GM12865 (cell line): ENCODE data around the gene AGRP.

ENCODE experiments used
- DNase-seq: peaks from one replicate; pipeline ENCODE4 v3.0.0; 2010; ENCODE audit warnings: low read depth
- H3K4me3 ChIP-seq: 2 replicates; pipeline ENCODE4 v1.5.1; 2011; ENCODE audit warnings: mild to moderate bottlenecking, low read depth, low read length, control low read depth
- TF ChIP-seq, protein P1 (sequence below): IDR thresholded peaks from 2 replicates; pipeline ENCODE4 v1.5.1; 2011; ENCODE audit warnings: low read length, control low read depth, low read depth, inconsistent platforms; ENCODE audit not compliant: insufficient read depth; ENCODE audit errors: missing control alignments

AGRP gene, protein sequence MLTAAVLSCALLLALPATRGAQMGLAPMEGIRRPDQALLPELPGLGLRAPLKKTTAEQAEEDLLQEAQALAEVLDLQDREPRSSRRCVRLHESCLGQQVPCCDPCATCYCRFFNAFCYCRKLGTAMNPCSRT

DNA sequence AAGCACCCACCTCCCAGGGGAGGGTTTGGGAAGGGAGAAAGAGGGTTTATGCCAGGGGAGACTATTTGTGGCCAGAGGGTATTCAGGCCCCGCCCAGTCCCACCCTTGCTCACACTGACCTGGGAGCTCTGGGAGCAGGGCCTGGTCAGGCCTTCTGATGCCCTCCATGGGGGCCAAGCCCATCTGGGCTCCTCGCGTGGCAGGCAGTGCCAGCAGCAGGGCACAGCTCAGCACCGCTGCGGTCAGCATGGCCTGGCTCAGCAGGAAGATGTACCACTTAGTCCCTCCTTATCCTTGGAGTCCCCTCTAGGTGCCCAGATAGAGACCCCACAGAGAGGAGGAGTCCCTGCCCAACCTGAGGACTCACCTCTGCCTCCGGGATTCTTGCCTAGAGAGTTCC, at the start of gene AGRP:
Gene AGRP (minus strand): TSS at position 398 of the 400 bp plus-strand sequence. CDS start 149 bp downstream, at position 249.
- peak within 1 kb of the TSS; percentile 92 for H3K4me3 ChIP-seq
- TF ChIP-seq, protein P1, sequence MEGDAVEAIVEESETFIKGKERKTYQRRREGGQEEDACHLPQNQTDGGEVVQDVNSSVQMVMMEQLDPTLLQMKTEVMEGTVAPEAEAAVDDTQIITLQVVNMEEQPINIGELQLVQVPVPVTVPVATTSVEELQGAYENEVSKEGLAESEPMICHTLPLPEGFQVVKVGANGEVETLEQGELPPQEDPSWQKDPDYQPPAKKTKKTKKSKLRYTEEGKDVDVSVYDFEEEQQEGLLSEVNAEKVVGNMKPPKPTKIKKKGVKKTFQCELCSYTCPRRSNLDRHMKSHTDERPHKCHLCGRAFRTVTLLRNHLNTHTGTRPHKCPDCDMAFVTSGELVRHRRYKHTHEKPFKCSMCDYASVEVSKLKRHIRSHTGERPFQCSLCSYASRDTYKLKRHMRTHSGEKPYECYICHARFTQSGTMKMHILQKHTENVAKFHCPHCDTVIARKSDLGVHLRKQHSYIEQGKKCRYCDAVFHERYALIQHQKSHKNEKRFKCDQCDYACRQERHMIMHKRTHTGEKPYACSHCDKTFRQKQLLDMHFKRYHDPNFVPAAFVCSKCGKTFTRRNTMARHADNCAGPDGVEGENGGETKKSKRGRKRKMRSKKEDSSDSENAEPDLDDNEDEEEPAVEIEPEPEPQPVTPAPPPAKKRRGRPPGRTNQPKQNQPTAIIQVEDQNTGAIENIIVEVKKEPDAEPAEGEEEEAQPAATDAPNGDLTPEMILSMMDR, result no peak
- DNase-seq, result no peak

DNA sequence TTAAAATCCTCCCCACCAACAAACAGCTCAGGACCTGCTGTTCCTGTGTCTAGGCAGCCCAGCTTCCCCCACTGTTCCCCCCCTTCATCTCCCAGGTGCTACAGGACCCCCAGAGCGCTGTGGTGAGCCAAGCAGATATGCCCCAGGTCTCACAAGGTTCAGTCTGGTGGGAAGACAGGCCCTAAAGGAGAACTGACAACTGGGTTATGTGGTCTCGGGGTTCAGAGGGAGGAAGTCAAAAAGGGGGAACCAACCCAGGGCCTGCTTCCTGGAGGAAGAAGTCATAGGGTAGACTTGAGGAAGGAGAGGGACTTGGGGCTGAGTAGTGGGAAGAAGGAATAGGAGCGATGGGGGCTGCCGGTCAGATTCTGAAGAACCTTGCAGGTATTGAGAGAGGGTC, 47.9 kb upstream of the AGRP start:
- DNase-seq, result no peak
- TF ChIP-seq, protein P1, result no peak
- no peak overlapping the region for H3K4me3 ChIP-seq

DNA sequence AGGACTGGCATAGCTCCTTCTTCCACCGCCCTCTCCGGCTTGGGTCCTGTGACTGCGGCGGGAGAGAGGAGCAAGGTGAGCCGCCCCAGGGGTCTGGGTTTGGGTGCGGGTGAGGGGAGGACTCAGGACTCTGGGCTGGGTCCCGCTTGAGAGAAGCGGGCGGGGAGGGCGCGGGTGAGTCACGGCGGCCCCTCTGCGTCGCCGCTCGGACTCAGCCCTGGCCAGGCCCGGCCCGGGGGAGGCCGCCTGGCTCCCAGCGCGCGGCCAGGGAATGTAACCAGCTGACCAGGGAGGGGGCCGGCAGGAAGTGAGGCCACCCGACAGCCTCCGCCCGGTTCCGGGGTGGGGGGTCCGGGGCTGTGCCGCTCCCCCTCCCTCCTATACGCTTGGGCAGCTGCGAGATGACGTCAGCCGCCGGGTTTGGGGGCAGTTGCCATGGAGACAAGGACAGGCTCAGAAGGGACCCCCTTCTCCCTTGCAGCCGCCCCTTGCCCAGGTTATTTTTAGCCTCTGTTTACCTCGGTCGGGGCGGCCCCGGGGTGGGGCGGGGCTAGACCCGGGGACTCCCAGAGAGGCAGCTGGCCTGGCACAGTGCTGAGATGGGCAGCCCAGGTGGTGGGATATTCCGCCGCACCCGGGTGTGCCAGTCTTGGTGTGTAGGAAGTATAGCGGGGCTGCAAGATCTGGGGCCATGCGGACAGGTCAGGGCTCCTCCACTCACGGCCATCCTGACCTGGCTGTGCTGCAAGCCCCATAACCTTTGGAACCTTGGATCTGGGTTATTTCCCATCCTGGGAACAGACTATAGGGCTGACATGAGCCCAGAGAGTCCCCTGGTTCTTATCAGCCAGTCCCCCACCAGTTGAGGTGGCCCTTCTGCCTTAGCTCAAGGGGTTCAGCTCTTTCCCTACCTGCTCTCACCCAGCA, 46.9 kb upstream of the AGRP start:
- TF ChIP-seq, protein P1, result no peak
- no peak for DNase-seq
- peak overlapping the region; percentile 51 for H3K4me3 ChIP-seq

DNA sequence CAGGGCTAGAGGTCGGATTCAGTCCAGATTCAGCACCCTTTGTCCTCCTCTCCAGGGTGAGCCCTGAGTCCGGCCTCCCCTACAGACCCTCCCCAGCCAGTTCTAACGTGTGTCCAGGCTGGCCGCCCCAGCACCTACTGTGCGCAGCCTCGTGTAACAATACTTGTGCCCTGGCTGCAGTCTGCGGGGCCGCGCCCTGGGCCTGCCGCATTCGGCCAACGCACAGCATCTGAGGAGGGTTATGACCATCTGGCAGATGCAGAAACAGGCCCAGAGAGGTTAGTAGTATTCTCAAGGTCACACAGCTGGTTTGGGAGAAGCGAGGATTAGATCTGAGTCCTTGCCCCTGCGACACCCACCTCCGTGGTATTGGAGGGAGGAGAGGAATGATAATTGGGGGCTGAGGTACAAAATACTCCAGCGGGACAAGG, 46.2 kb upstream of the AGRP start:
- peak overlapping the region; percentile 51 for H3K4me3 ChIP-seq
- no peak for DNase-seq
- TF ChIP-seq, protein P1, result no peak

DNA sequence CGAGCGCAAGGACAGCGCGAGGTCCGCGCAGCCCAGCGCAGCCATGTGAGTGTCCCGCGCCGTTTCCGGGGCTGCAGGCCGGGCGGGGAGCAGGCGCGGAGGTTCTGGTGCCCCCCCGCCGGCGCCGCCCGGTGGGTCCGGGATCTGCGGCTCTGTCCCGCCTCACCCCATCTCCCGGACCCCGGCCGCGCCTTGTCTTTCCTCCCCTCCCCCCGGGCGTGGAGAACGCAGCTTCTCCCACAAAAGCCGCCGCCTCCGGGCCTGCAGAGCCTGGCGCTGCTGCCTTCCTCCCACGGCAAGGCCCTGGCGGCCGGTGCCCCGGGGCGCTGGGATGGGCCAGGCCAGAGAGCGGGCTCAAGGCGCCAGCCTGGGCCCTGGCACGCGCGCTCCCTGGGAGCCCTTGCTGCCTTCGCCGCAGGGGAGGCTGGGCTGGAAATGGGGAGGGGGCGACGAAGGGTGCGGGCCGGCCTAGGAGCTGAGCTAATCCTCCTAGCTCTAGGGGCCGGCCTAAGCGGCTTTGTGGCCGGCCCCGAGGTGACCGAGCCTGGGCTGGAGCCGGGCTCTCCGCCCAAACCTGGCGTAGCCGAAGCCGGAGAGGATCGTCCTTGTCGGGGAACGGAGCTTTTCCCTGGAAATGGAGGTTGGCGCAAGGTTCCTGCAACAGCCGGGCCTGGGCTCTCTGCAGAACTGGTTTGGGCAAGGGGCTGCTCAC, 45.7 kb upstream of the AGRP start:
- no peak for DNase-seq
- TF ChIP-seq, protein P1, result no peak
- peak overlapping the region; percentile 51 for H3K4me3 ChIP-seq

DNA sequence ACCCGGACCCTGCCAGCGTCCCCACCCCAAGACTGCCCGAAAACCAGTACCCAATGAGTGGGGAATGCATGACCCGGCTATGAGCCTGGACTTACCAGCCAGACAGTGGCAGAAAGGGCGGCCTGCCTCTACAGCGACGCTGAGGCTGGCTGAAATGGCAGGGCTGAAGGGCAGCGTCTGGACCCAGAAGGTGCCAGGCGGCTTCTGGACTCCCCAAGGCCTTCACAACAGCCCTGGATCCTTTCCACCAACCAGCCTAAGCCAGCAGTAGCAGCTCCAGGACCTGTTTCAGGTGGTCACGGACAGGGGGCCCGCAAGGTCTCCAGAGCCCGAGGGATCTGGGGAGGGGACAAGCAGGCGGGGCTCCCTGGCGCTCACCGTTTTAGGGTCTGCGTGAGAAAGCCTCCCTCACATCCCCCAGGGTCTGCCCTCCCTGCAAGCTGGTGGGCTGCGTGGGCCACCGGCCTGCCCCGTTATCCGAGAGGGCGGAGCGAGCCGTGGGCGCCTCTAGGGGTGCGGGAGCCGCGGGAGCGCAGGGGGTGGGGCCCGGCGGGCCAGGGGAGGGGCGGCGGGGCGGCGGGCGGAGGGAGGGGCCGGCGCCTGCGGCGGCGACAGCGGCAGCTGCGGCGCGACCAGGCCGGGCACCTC, 45.0 kb upstream of the AGRP start, which contains the start of gene RIPOR1:
Gene RIPOR1 (plus strand): TSS at position 608 of the 648 bp plus-strand sequence. CDS start 9,618 bp downstream, outside the sequence.
- peak within 1 kb of the TSS; percentile 51 for H3K4me3 ChIP-seq
- TF ChIP-seq, protein P1, result no peak
- DNase-seq, result no peak
